NCI-H2227 (cell line): ENCODE measurements around the gene SLC25A13.

Experiments
- DNase-seq: peaks from one replicate; lab custom pipeline; 2025; ENCODE audit not compliant: unreplicated experiment; lab: John Stamatoyannopoulos, UW

Gene SLC25A13

DNA sequence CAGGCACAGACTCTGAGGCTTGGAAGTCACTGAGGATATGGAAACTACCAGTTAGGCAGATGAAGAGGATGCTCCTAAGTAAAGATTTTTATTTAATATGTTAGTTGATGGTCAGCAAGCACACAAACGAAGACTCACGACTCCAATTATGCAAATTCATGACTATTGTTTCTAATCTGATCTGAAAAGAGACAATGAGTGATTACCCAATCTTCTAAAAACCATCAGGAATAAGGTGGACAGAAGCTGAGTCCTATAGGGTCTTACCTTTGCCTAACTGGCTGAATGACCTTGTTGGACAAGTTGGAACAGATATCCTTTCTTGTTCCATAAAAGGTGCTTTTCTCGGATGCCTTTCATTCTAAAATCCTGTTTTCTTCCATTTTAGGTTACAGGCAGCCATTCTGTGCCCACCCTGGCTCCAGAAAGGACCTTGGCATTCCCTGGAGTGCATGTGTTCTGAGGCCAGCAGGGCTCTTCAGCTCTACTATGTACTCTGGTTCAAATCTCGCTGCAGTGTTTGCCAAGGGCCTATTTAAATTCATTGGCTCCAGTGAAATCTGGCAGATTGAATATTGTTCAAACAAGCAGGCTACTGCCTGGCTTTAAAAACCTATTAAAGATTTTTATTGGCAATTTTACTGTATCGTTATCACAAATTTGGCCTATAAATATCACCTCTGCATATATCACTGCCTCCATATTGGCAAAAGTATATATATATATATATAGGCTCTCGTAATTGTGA, 77.5 kb downstream of the SLC25A13 start:
- no peak for DNase-seq

DNA sequence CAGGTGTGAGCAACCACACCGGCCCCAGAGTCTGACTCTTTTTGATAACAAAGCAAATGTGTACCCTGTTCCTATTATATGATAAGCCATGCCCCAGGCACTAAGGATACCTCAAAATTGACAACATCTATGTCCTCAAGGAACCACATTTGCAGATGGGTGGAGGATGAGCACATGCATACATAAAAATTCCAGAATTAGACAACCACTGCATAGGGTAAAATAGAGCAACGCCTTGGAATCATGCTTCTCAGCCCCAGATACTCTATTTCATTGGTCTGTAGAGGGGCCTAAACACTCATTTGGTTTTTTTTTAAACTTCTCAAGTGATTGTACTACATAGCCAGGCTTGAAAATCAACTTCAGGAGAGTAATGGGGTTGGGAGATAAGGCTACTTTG, 78.7 kb downstream of the SLC25A13 start:
- no peak for DNase-seq

- no peak for DNase-seq
Observed at GRCh38 chr7:96241855-96242254, 80.0 kb downstream of the SLC25A13 start.

DNA sequence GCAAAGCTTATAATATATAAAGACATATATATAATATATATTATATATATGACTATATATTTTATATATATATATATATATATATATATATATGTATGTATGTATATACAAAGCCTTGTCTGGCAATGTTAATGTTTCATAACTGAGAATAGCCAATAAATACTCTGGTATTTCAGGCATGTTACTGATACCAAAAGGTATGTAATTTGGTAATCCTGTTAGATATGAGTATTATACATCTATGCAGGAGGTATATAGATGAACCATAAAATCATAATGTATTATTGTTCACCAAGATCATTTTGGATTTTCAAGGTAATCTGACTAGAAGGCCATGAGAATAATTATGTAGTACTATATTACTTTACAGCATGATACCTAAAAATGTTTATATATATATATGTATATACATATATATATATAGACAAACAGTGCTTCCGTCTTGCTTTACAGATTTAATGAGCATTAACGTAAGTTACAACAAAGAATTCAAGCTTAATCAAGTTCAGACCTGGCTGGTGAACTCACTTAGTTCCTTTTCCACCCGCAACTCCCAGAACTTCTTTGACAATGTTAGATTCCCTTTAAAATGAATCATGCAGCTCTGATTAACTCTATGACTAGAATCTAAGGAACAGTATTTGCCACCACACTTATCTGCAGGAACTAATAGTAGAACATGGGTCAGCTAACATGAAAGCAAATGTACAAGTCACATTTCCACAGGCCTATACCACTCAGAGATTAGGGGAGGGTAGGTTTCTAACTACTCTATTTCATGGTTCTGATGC, 82.7 kb downstream of the SLC25A13 start:
- DNase-seq, result no peak

GRCh38 chr7:96238474-96238873, 83.4 kb downstream of the SLC25A13 start:
- DNase-seq, result no peak

GRCh38 chr7:96237040-96237439, 84.9 kb downstream of the SLC25A13 start:
- DNase-seq, result no peak

GRCh38 chr7:96236198-96237039, 85.5 kb downstream of the SLC25A13 start:
- DNase-seq, result no peak

- no peak for DNase-seq
Observed at GRCh38 chr7:96235281-96235680, 86.6 kb downstream of the SLC25A13 start.

DNA sequence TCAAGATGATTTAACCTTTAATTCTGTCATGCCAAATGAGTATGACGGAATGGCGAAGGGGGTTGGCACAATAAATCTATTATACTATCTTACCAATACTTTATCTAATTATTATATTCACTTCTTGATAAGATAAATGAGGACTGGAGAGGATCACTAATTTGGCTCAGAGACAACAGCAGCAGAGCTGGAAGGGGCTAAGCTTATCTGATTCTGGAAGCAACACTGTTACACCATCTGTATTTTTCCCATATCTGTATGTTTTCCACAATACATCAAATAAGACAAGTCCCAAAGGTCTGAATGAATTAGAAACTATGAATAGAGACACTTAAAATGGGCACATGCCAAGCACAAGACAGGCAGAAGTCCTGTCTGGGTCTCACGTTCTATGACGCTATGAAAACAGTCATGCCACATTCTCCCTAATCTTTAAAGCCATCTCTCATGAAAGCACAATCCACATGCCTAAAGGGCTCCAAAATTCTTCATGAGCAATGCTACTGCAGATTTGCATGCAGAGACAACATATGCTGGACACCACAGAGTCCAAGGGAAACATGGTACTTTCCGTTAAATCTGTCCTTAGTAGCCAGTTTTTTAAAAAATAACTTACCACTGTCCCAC, 88.3 kb downstream of the SLC25A13 start:
- no peak for DNase-seq

DNA sequence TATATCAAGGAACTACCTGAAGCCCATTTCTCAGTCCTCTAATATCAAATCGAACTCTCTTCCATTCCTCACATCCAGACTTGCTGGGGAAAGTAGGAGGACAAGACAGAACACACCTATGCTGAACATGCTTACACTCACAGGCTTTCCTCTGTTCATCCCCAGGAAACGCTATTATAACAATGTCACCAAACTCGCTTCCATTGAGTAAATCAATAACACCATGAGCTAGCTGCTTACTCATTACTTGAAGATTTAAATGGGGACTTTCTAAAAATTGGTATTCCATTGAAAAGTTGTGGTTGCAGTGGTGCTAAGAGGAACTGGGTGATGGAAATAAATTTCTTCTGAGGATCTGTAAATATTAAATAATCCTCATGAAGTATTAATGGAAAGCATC, 88.8 kb downstream of the SLC25A13 start:
- DNase-seq, result no peak

DNA sequence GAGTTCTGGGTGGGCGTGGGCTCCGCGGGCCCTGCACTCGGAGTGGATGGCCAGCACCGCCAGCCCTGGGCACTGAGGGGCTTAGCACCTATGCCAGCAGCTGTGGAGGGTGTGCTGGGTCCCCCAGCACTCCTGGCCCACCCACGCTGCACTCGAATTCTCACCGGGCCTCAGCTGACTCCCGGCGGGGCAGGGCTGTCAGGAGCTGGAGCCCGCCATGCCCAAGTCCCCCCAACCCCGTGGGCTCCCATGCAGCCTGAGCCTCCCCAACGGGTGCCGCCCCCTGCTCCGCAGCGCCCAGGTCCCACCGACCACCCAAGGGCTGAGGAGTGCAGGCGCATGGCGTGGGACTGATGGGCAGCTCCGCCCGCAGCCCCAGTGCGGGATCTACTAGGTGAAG, 93.1 kb downstream of the SLC25A13 start:
- no peak for DNase-seq

- no peak for DNase-seq
Observed at GRCh38 chr7:96225251-96225650, 96.6 kb downstream of the SLC25A13 start.

- DNase-seq, result no peak
Observed at GRCh38 chr7:96224685-96225084, 97.2 kb downstream of the SLC25A13 start.

DNA sequence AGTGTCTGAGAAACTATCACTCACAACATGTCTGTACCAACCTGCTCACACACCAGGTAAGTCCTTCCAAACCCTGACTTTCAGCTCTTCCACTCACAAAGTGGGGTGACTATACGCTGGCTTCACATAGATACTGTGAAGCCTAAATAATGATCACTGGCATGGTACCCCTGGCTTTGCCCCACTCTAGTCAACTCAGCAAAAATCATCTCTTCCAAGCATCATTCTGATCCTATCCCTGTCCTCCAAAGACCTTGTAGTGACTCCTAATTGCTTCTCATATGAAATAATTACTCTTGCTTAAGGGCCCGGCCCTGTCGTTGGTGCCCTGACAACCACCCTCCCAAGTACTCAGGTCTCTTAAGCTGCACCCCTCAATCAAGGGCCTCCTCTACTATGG, 97.8 kb downstream of the SLC25A13 start:
- DNase-seq, result no peak

GRCh38 chr7:96221888-96222287, 100.0 kb downstream of the SLC25A13 start:
- no peak for DNase-seq

GRCh38 chr7:96219378-96220130, 102.3 kb downstream of the SLC25A13 start:
- DNase-seq, result no peak

- peak; percentile 15 for DNase-seq
Observed at GRCh38 chr7:96218664-96219243, 103.1 kb downstream of the SLC25A13 start.

DNA sequence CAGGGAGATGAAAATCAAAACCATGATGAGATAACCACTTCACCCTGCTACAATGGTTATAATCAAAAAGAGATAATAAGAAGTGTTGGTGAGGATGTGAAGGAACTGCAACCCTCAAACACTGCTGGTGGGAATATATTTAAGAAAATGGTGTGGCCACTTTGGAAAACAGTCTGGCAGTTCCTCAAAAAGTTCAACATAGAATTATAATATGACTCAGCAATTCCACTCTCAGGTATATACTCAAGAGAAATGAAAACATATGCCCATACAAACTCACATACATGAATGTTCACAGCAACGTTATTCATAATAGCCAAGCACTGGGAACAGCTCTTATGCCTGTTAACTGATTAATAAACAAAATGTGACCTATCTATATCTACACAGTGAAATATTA, 104.8 kb downstream of the SLC25A13 start:
- DNase-seq, result no peak

DNA sequence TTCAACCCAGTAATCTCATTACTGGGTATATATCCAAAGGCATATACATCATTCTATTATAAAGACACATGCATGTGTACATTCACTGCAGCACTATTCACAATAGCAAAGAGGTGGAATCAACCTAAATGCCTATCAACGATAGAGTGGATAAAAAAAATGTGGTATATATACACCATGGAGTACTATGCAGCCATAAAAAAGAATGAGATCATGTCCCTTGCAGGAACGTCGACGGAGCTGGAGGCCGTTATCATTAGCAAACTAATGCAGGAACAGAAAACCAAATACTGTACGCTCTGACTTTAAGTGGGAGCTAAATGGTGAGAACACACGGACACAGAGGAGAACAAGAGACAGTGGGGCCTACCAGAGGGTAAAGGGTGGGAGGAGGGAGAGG, 105.5 kb downstream of the SLC25A13 start:
- DNase-seq, result no peak

DNA sequence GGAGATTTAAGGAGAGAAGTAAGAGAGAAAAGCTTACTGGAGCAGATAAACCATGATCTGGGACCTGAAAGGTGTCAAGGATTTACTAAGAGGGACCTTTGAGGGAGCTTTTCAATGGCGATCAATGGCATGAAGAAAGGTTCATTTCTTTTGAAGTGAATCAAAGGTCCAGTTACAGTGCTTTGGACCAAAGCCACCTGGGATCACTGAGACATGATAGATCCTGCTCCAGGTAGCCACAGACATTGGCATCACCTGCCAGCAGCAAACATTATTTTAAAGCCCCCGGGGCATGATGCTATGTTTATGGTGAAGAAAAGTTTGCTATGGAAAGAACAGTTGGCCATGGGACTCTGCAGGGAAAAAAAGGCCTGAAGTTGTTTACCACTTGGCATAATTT, 109.4 kb downstream of the SLC25A13 start:
- no peak for DNase-seq
